DMS 273 (cell line): ENCODE measurements around the gene ASPSCR1.
"Not testable (repeated sequence)": the region's sequence is repeated elsewhere in the genome, so short reads cannot be mapped to it uniquely, and the experiment has no call there.

Source experiments
- DNase-seq: peaks from one replicate; lab custom pipeline; 2025; ENCODE audit not compliant: unreplicated experiment; lab: John Stamatoyannopoulos, UW

ASPSCR1 gene

GRCh38 chr17:81981511-81981910, 4.1 kb downstream of the ASPSCR1 start:
- DNase-seq = not testable (repeated sequence)

GRCh38 chr17:81983011-81983638, 5.7 kb downstream of the ASPSCR1 start:
- no peak for DNase-seq

- no peak for DNase-seq
Observed at GRCh38 chr17:81983639-81984373, 6.4 kb downstream of the ASPSCR1 start.

- no peak for DNase-seq
Observed at GRCh38 chr17:81984773-81985410, 7.5 kb downstream of the ASPSCR1 start.

- DNase-seq = no peak
Observed at GRCh38 chr17:81986606-81987005, 9.2 kb downstream of the ASPSCR1 start.

GRCh38 chr17:81987161-81987770, 9.8 kb downstream of the ASPSCR1 start:
- DNase-seq = no peak

- DNase-seq = no peak
Observed at GRCh38 chr17:81990836-81991683, 13.6 kb downstream of the ASPSCR1 start.

- DNase-seq = peak; percentile 90
Observed at GRCh38 chr17:81991684-81992305, 14.4 kb downstream of the ASPSCR1 start.

- no peak for DNase-seq
Observed at GRCh38 chr17:81992306-81993102, 15.1 kb downstream of the ASPSCR1 start.

GRCh38 chr17:81993729-81994592, 16.5 kb downstream of the ASPSCR1 start:
- no peak for DNase-seq

GRCh38 chr17:81994593-81995462, 17.4 kb downstream of the ASPSCR1 start:
- DNase-seq = no peak

- no peak for DNase-seq
Observed at GRCh38 chr17:81995463-81996231, 18.2 kb downstream of the ASPSCR1 start.

- no peak for DNase-seq
Observed at GRCh38 chr17:81996232-81996756, 18.9 kb downstream of the ASPSCR1 start.

GRCh38 chr17:81996757-81997441, 19.5 kb downstream of the ASPSCR1 start:
- DNase-seq = no peak

- DNase-seq = no peak
Observed at GRCh38 chr17:81998212-81998611, 20.8 kb downstream of the ASPSCR1 start.
